HepG2 (cell line): ENCODE data around the gene ELP6. TPM values are rescaled to one million over a fixed set of nuclear protein-coding genes. Genes with fewer than 3 reads are reported as not detected.

ENCODE experiments used
- CSRNP1 ChIP-seq: sonication (generic); formaldehyde crosslinking; IDR thresholded peaks from 2 replicates; pipeline ENCODE4 v1.8.1; 2023; ENCODE audit warnings: mild to moderate bottlenecking, missing genetic modification reagents
- EEA1 ChIP-seq: sonication (generic); formaldehyde crosslinking; IDR thresholded peaks from 2 replicates; pipeline ENCODE4 v1.5.1; 2020; ENCODE audit warnings: mild to moderate bottlenecking, missing genetic modification reagents, borderline replicate concordance
- FOSL1 ChIP-seq: sonication (generic); formaldehyde crosslinking; IDR thresholded peaks from 2 replicates; pipeline ENCODE4 v1.9.0; 2021; ENCODE audit warnings: missing genetic modification reagents, borderline replicate concordance
- ISX ChIP-seq: sonication (generic); formaldehyde crosslinking; conservative IDR thresholded peaks from 2 replicates; pipeline ENCODE4 v1.5.0; 2020; ENCODE audit warnings: missing genetic modification reagents
- KLF11 ChIP-seq: IDR thresholded peaks from 2 replicates; pipeline ENCODE4 v1.6.1; 2016; ENCODE audit warnings: missing compliant biosample characterization
- KLF15 ChIP-seq: sonication (generic); formaldehyde crosslinking; IDR thresholded peaks from 2 replicates; pipeline ENCODE4 v1.8.1; 2023; ENCODE audit warnings: borderline replicate concordance, mild to moderate bottlenecking, inconsistent platforms, missing genetic modification reagents, mixed read lengths
- NFYB ChIP-seq: sonication (generic); formaldehyde crosslinking; IDR thresholded peaks from 2 replicates; pipeline ENCODE4 v1.4.0; 2020; ENCODE audit warnings: missing genetic modification reagents
- POLR2AphosphoS5 ChIP-seq: IDR thresholded peaks from 2 replicates; pipeline ENCODE4 v1.6.1; 2012; ENCODE audit warnings: low read depth, low read length
- TEAD2 ChIP-seq: sonication (generic); formaldehyde crosslinking; IDR thresholded peaks from 2 replicates; pipeline ENCODE4 v1.9.0; 2021; ENCODE audit warnings: missing genetic modification reagents
- TSC22D2 ChIP-seq: sonication (generic); formaldehyde crosslinking; IDR thresholded peaks from 2 replicates; pipeline ENCODE4 v1.5.1; 2020; ENCODE audit warnings: missing genetic modification reagents, mild to moderate bottlenecking, borderline replicate concordance
- ZFP90 ChIP-seq: sonication (generic); formaldehyde crosslinking; IDR thresholded peaks from 2 replicates; pipeline ENCODE4 v1.8.0; 2022; ENCODE audit warnings: missing genetic modification reagents, mild to moderate bottlenecking, inconsistent platforms, borderline replicate concordance
- ZNF235 ChIP-seq: sonication (generic); formaldehyde crosslinking; IDR thresholded peaks from 2 replicates; pipeline ENCODE4 v1.8.1; 2023; ENCODE audit warnings: mild to moderate bottlenecking, missing genetic modification reagents, borderline replicate concordance
- ZNF589 ChIP-seq: sonication (generic); formaldehyde crosslinking; conservative IDR thresholded peaks from 2 replicates; pipeline ENCODE4 v1.8.0; 2022; ENCODE audit warnings: mild to moderate bottlenecking, moderate library complexity, missing genetic modification reagents
- ZNF703 ChIP-seq: sonication (generic); formaldehyde crosslinking; IDR thresholded peaks from 2 replicates; pipeline ENCODE4 v1.5.1; 2020; ENCODE audit warnings: missing genetic modification reagents, mild to moderate bottlenecking, moderate library complexity, borderline replicate concordance
- ZNF878 ChIP-seq: sonication (generic); formaldehyde crosslinking; IDR thresholded peaks from 2 replicates; pipeline ENCODE4 v1.8.1; 2023; ENCODE audit warnings: mild to moderate bottlenecking, missing genetic modification reagents, moderate library complexity
- ZSCAN25 ChIP-seq: sonication (generic); formaldehyde crosslinking; IDR thresholded peaks from 2 replicates; pipeline ENCODE4 v1.8.0; 2022; ENCODE audit warnings: mild to moderate bottlenecking, missing genetic modification reagents
- polyA plus RNA-seq, 8 experiments: library from polyadenylated mRNA; depleted of rRNA in 3 of 8; stranded (reverse) in 7 of 8; unstranded in 1 of 8; fragments of >200 nt; fragmentation: Illumina TruSeq in 4 of 8; extraction: Trizol in 4 of 8; gene quantifications; 2 replicates each; pipeline versions ENCODE4 v1.2.1 to v1.2.3, GENCODE V29; 2011 to 2016; ENCODE audit warnings: low read depth in 4 of 8, missing spikeins in 1 of 8, mixed read lengths in 1 of 8; ENCODE audit not compliant: insufficient read depth in 1 of 8
- total RNA-seq, 5 experiments: library from RNA; depleted of rRNA; stranded (reverse); fragments of >200 nt; fragmentation: Illumina TruSeq; extraction: Trizol; gene quantifications; 2 replicates each; pipeline ENCODE4 v1.2.3, GENCODE V29; 2016; ENCODE audit warnings: low read depth in 1 of 5
- TF ChIP-seq, protein P1 (sequence below): sonication (generic); formaldehyde crosslinking; IDR thresholded peaks from 2 replicates; pipeline ENCODE4 v1.8.0; 2023; ENCODE audit warnings: mild to moderate bottlenecking, missing genetic modification reagents
- TF ChIP-seq, protein P2 (sequence below): sonication (generic); formaldehyde crosslinking; IDR thresholded peaks from 2 replicates; pipeline ENCODE4 v1.5.1; 2020; ENCODE audit warnings: missing genetic modification reagents, mild to moderate bottlenecking, borderline replicate concordance
- TF ChIP-seq, protein P3 (sequence below): IDR thresholded peaks from 2 replicates; pipeline ENCODE4 v1.6.1; 2016; ENCODE audit warnings: low read depth, missing genetic modification reagents, missing compliant biosample characterization
- TF ChIP-seq, protein P4 (sequence below): IDR thresholded peaks from 2 replicates; pipeline ENCODE4 v1.6.1; 2016; ENCODE audit warnings: missing compliant biosample characterization, missing genetic modification reagents, borderline replicate concordance

Gene ELP6
- total and polyA plus RNA-seq, 2 of the 13 experiments (the other 11 are each of a cell fraction or from before 2014, with no cell fraction given) = 45.0 to 49.3 TPM

DNA sequence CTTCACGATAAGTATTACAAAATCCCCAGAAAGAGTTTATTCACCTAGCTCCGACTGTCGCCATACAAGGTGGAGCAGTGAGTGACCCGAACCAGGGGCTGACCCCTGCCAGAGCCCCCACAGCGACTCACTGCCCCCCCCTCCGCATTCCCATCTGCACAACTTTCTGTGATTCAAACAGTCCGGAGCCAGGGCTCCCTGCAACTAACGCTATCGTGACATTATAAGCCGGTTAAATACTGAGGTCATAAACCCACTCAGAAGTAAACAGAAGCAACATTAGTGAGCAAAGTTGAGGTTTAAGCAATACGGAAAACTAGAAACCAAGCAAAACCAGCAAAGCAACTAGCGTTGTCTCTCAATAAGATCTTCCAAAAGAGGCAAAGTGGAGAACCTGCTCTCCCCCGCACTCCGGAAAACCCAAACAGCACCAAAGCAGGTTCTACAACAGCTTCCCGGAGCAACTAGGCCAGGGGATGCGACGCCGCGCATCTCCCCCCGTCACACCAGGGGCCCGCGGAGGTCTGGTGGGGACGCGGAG, 38.4 kb downstream of the ELP6 start (continued):
- TF ChIP-seq, protein P1, sequence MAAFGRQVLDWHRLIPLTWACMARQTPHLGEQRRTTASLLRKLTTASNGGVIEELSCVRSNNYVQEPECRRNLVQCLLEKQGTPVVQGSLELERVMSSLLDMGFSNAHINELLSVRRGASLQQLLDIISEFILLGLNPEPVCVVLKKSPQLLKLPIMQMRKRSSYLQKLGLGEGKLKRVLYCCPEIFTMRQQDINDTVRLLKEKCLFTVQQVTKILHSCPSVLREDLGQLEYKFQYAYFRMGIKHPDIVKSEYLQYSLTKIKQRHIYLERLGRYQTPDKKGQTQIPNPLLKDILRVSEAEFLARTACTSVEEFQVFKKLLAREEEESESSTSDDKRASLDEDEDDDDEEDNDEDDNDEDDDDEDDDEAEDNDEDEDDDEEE = 0 out of 2 replicates have a peak, but pooled peaks have one; percentile 51
- 0 out of 2 replicates have a peak, but pooled peaks have one; percentile 48 for TF ChIP-seq ZSCAN25
- TF ChIP-seq ZNF703 (CRISPR knock-in tag) = no peak
- TF ChIP-seq EEA1 = no peak
- no peak for TF ChIP-seq ZFP90
- TF ChIP-seq CSRNP1 (CRISPR knock-in tag) = 0 out of 2 replicates have a peak, but pooled peaks have one; percentile 1
- TF ChIP-seq, protein P2, sequence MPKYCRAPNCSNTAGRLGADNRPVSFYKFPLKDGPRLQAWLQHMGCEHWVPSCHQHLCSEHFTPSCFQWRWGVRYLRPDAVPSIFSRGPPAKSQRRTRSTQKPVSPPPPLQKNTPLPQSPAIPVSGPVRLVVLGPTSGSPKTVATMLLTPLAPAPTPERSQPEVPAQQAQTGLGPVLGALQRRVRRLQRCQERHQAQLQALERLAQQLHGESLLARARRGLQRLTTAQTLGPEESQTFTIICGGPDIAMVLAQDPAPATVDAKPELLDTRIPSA (CRISPR knock-in tag) = no peak
- no peak for TF ChIP-seq ZNF235 (CRISPR knock-in tag)
- no peak for TF ChIP-seq ISX (CRISPR knock-in tag)
- TF ChIP-seq TEAD2 (CRISPR knock-in tag) = no peak
- no peak for TF ChIP-seq NFYB
- TF ChIP-seq KLF11 (CRISPR knock-in tag) = no peak
- TF ChIP-seq, protein P3, sequence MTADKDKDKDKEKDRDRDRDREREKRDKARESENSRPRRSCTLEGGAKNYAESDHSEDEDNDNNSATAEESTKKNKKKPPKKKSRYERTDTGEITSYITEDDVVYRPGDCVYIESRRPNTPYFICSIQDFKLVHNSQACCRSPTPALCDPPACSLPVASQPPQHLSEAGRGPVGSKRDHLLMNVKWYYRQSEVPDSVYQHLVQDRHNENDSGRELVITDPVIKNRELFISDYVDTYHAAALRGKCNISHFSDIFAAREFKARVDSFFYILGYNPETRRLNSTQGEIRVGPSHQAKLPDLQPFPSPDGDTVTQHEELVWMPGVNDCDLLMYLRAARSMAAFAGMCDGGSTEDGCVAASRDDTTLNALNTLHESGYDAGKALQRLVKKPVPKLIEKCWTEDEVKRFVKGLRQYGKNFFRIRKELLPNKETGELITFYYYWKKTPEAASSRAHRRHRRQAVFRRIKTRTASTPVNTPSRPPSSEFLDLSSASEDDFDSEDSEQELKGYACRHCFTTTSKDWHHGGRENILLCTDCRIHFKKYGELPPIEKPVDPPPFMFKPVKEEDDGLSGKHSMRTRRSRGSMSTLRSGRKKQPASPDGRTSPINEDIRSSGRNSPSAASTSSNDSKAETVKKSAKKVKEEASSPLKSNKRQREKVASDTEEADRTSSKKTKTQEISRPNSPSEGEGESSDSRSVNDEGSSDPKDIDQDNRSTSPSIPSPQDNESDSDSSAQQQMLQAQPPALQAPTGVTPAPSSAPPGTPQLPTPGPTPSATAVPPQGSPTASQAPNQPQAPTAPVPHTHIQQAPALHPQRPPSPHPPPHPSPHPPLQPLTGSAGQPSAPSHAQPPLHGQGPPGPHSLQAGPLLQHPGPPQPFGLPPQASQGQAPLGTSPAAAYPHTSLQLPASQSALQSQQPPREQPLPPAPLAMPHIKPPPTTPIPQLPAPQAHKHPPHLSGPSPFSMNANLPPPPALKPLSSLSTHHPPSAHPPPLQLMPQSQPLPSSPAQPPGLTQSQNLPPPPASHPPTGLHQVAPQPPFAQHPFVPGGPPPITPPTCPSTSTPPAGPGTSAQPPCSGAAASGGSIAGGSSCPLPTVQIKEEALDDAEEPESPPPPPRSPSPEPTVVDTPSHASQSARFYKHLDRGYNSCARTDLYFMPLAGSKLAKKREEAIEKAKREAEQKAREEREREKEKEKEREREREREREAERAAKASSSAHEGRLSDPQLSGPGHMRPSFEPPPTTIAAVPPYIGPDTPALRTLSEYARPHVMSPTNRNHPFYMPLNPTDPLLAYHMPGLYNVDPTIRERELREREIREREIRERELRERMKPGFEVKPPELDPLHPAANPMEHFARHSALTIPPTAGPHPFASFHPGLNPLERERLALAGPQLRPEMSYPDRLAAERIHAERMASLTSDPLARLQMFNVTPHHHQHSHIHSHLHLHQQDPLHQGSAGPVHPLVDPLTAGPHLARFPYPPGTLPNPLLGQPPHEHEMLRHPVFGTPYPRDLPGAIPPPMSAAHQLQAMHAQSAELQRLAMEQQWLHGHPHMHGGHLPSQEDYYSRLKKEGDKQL (CRISPR knock-in tag) = no peak
- TF ChIP-seq KLF15 = no peak
- no peak for TF ChIP-seq FOSL1 (CRISPR knock-in tag)
- no peak for TF ChIP-seq TSC22D2 (CRISPR knock-in tag)
- no peak for TF ChIP-seq POLR2AphosphoS5
- TF ChIP-seq, protein P4, sequence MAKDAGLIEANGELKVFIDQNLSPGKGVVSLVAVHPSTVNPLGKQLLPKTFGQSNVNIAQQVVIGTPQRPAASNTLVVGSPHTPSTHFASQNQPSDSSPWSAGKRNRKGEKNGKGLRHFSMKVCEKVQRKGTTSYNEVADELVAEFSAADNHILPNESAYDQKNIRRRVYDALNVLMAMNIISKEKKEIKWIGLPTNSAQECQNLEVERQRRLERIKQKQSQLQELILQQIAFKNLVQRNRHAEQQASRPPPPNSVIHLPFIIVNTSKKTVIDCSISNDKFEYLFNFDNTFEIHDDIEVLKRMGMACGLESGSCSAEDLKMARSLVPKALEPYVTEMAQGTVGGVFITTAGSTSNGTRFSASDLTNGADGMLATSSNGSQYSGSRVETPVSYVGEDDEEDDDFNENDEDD (CRISPR knock-in tag) = no peak
- TF ChIP-seq ZNF589 (CRISPR knock-in tag) = peak; percentile 67; the same call in 1 of the 2 replicates
- TF ChIP-seq ZNF878 (CRISPR knock-in tag) = no peak
